HG03196 (cell line): ENCODE measurements around the gene TTC39B.
"Not testable (repeated sequence)": the region's sequence is repeated elsewhere in the genome, so short reads cannot be mapped to it uniquely, and the experiment has no call there.

Source experiments
- ATAC-seq: cut with Tn5 transposase; IDR thresholded peaks from one replicate; pipeline ENCODE4 v1.9.1; 2021; ENCODE audit not compliant: unreplicated experiment

TTC39B gene

GRCh38 chr9:15306757-15307522 lies at the start of gene TTC39B:
TSS of gene TTC39B (minus strand) at chr9:15307216. CDS start at chr9:15307125, 91 bp downstream.
- ATAC-seq: peak; percentile 98

DNA sequence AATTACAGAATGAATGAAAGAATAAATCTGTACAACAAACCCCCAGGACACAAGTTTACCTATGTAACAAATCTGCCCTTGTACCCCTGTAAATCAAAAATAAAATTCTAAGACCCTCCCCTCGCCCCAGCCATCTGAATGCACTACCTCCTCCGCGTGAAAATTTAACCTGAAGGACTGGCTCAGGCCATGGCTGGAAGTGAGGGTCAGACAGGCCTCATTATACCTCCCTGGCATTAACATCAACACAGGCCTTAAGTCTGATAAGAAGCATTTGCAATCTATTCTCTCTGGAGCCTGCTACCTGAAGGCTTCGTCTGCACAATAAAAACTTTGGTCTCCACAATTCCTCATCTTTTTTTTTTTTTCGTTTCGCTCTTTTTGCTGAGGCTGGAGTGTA lies 48.7 kb upstream of the TTC39B start:
- no peak for ATAC-seq

DNA sequence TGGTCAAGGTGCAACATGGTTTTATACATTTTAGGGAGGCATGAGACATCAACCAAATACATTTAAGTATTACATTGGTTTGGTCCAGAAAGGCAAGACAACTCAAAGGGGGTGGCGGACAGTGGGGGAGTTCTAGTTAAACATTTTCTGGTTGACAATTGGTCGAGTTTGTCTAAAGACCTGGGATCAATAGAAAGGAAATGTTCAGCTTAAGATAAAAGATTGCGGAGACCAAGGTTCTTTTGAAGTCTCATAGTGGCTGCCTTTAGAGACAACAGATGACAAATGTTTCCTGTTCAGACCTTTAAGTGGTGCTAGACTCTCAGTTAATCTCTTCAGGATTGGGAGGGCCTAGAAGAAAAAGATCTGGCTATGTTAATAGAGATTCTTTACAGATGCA lies 47.7 kb upstream of the TTC39B start:
- no peak for ATAC-seq

DNA sequence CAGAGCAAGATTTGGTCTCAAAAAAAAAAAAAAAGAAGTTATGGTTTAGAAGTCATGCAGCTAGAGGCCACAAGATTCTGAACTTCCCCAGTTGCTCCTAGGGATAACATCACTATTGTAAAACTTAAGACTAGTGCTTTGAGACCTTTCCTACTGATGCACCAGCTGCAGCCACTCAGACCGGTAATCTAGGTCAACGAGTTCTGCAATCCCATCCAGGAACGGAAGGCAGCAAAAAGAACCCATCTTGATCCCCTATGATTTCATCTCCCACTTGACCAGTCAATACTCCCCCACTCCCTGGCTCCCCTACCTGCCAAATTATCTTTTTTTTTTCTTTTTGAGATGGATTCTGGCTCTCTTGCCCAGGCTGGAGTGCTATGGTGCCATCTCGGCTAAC lies 46.9 kb upstream of the TTC39B start:
- ATAC-seq: no peak

- ATAC-seq: no peak
These were observed 45.3 kb upstream of the TTC39B start for GRCh38 chr9:15352306-15352705.

- no peak for ATAC-seq
These were observed 43.1 kb upstream of the TTC39B start for GRCh38 chr9:15349892-15350761.

- no peak for ATAC-seq
These were observed 39.8 kb upstream of the TTC39B start for GRCh38 chr9:15346837-15347236.

- ATAC-seq: no peak
These were observed 37.2 kb upstream of the TTC39B start for GRCh38 chr9:15344191-15344590.

DNA sequence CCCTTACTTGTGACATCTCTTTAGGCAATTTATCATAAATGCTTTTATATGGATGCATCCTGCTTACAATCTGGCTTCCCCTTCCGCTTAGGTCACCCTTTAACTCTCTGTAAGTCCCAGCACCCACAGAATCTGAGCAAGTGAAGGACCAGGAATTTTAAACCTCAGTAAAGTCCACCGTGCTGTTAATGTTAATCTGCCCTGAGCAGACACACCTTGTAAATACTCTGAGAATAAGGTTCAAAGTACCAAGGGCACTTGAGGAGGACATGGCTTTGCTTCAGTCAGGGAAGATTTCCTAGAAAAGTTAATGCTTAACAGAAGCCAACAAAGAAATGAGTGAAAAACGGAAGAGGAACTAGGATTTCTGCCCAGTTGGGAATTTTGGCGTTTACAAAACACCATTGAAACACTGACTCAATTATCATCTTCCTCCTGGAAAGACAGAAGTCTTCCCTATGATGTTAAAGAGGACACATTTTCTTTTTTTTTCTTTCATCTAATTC lies 26.4 kb upstream of the TTC39B start:
- ATAC-seq: no peak

DNA sequence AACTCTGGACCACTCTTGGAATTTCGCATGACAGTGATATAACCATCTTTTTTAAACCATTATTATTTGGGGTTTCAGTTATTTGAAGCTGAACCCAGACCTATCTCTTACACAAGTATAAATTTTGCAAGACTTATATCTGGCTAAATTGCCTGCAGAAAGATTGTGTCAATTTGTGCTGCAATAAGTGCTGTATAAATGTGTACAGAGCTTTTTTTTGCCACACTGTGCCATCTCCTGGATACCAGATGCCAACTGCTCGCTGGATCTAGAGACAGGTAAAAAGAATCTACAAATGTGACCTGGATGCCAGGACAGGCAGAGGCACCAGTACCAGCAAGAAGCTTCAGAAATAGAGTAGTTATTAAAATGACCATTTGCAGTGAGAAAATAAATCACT lies 25.9 kb upstream of the TTC39B start:
- no peak for ATAC-seq

DNA sequence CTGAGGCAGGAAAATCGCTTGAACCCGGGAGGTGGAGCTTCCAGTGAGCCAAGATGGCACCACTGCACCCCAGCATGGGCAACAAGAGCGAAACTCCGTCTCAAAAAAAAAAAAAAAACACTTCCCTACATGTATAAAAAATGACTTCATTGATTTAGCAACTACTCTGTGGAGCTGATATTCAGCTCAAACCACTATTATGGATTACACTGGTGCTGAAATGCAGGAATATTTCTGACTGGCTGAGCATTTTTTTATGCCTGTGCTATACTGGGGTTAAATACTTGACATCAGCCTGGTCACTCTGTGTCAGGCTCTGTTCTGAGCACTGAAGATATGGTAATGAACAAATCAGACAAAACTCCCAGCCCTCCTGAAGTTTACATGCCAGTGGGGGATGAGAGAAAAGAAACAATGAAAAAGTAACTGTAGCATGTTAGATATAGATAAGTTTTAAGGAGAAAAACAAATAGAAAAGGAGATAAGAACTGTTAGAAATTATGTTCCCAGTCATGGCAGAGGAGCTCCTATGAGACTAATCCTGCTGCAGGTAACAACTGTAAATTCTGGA lies 22.6 kb upstream of the TTC39B start:
- no peak for ATAC-seq

DNA sequence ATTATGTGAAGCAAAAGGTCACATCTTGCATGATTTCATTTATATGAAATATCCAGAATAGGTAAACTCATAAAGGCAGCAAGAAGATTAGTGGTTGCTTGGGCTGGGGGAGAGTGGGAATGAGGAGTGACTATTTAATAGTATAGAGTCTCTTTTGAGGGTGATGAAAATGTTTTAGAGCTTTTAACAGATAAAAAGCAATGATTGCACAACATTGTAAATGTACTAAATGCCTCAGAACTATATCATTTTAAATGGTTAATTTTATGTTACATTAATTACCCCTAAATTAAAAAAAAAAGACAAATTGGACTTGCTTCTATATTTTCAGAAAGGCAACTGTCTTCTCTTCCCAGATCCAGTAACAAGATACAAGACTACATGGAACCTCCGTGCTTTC lies 21.9 kb upstream of the TTC39B start:
- ATAC-seq: no peak

DNA sequence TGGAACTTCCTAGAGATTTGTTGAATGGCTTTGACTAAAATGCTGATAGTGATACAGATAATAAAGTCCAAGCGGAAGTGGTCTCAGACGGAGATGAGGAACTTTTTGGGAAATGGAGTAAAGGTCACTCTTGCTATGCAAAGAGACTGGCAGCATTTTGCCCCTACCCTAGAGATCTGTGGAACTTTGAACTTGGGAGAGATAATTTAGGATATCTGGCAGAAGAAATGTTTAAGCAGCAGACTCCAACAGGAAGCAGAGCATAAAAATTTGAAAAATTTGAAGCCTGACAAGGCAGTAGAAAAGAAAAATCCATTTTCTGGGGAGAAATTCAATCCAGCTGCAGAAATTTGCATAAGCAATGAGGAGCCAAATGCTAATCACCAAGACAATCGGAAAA lies 15.7 kb upstream of the TTC39B start:
- ATAC-seq: not testable (repeated sequence)

- not testable (repeated sequence) for ATAC-seq
These were observed 12.6 kb upstream of the TTC39B start for GRCh38 chr9:15319661-15320060.

- no peak for ATAC-seq
These were observed 10.8 kb upstream of the TTC39B start for GRCh38 chr9:15317836-15318235.

DNA sequence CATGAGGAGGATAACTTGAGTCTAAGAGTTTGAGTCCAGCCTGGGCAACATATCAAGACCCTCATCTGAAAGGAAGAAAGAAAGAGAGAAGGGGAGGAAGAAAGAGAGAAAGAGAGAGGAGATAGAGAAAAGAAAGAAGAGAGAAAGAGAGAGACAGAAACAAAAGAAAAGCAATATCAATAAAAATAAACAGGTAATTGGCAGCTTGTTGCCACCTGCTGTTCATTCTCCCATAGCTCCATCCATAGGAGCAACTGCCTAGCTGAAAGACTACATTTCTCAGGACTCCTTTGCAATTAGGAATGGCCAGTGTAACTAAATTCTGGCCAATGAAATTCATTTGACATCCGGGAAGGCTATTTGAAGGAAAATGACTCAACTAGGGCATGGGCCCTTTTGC lies 4.6 kb upstream of the TTC39B start:
- no peak for ATAC-seq

- ATAC-seq: no peak
These were observed 3.3 kb upstream of the TTC39B start for GRCh38 chr9:15310107-15310850.

- ATAC-seq: no peak
These were observed 1.5 kb upstream of the TTC39B start for GRCh38 chr9:15308511-15308910.

DNA sequence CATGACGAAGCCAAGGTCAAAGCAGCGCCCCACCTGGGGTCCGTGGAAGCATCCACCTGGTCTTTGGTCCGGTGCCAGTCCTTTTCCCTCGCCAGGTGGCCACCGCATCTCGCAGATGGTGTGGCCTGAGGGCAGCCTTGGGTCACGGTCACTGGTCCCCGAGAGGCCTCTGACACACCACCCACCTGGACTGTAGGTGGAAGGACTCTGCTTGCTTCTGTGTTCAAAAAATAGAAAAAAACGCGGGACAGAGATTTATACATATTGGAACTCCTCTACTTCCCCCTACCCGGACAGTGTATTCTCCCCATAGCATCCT lies 466 bp upstream of the TTC39B start:
- peak; percentile 17 for ATAC-seq

DNA sequence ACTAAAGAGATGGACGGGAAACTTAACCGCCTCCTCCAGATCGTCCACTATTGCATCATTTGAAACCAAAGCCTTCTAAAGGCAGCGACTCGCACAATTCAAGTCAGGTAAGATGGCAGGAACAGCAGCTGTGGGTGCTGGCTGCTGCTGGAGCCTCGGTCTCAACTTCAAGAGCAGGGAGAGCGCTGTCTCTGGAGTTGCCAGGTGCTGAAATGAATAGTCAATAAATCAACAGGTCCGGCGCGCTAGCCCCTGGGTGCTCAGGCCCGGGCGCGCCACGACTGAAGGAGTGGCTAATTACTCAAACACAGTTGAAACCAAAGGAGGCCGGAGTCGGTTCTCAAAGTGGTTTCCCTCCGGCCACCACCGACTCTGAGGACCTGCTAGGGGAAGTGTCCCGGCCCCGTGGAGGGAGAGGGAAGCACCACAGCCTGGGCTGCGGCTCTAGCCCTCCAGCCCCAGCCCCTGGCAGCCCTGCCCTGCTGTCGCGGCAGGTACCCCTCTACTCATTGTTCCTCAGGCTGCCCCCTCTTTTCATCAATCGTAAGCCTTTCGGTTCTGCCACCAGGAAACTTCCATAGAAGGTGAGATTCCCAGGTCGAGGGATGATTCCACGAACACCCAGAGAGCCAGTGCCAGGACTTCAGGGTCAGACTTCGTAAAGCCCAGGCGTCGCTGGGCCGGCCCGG lies 804 bp downstream of the TTC39B start:
- ATAC-seq: no peak

- ATAC-seq: no peak
These were observed 1.5 kb downstream of the TTC39B start for GRCh38 chr9:15305470-15305869.
